ENCODE results near the gene PECR.
"Not testable (repeated sequence)": the region's sequence is repeated elsewhere in the genome, so short reads cannot be mapped to it uniquely, and the experiment has no call there.

Gene PECR

DNA sequence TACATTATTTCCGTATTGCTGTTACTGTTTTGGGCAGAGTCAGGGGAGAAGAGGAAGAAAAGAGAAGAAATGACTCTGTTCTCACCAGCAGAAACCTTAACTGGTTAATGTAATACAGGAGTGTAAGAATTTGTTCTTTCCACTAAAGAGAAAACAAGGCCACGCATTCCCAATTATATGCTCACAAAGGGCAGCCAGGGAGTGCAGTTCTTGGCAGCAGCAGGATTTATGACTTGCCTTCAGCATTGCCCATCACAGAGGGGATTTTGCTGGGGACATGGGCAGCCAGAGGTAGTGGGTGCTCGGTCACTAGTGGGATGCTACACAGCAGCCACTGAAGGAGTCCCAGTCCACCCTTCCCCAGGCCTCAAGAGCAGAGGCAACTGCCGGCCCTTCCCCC lies 86.7 kb downstream of the PECR start:
- no peak for DNase-seq

DNA sequence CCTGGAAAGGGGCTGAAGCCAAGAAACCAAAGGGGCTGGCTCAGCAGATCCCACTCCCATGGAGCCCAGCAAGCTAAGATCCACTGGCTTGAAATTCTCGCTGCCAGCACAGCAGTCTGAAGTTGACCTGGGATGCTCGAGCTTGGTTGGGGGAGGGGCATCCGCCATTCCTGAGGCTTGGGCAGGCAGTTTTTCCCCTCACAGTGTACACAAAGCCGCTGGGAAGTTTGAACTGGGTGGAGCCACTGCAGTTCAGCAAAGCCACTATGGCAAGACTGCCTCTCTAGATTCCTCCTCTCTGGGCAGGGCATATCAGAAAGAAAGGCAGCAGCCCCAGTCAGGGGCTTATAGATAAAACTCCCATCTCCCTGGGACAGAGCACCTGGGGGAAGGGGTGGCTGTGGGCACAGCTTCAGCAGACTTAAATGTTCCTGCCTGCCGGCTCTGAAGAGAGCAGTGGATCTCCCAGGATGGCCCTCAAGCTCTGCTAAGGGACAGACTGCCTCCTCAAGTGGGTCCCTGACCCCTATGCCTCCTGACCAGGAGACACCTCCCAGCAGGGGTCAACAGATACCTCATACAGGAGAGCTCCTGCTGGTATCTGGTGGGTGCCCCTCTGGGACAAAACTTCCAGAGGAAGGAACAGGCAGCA lies 92.9 kb downstream of the PECR start:
- DNase-seq, result not testable (repeated sequence)

All from eye (tissue), 1 donor.